NT2/D1 (cell line): ENCODE measurements around the gene SYCP2L.
"Not testable (repeated sequence)": the region's sequence is repeated elsewhere in the genome, so short reads cannot be mapped to it uniquely, and the experiment has no call there.

Experiments
- DNase-seq: peaks from one replicate; pipeline ENCODE4 v3.0.0-alpha.2; 2011; ENCODE audit warnings: low read depth, low spot score
- H3K27me3 ChIP-seq: 2 replicates; pipeline ENCODE4 v1.6.0; 2011; ENCODE audit warnings: mild to moderate bottlenecking; ENCODE audit not compliant: insufficient read length, insufficient read depth
- H3K36me3 ChIP-seq: 2 replicates; pipeline ENCODE4 v1.6.1; 2011; ENCODE audit warnings: mild to moderate bottlenecking, low read length, mixed read lengths; ENCODE audit not compliant: insufficient read depth, insufficient read length
- H3K4me1 ChIP-seq: 2 replicates; pipeline ENCODE4 v1.5.1; 2011; ENCODE audit not compliant: insufficient read depth, insufficient read length
- H3K4me3 ChIP-seq: 2 replicates; pipeline ENCODE4 v1.5.1; 2011; ENCODE audit warnings: low read depth; ENCODE audit not compliant: insufficient read length
- H3K9ac ChIP-seq: 2 replicates; pipeline ENCODE4 v1.6.0; 2011; ENCODE audit warnings: low read depth; ENCODE audit not compliant: insufficient read length
- H3K9me3 ChIP-seq: 2 replicates; pipeline ENCODE4 v1.5.1; 2011; ENCODE audit warnings: mild to moderate bottlenecking, low read length; ENCODE audit not compliant: insufficient read depth
- SUZ12 ChIP-seq: IDR thresholded peaks from 2 replicates; pipeline ENCODE4 v1.6.1; 2011; ENCODE audit not compliant: insufficient read length, insufficient read depth; ENCODE audit errors: extremely low read depth
- YY1 ChIP-seq: IDR thresholded peaks from 2 replicates; pipeline ENCODE4 v1.6.1; 2011; ENCODE audit not compliant: insufficient read length, insufficient read depth
- ZNF274 ChIP-seq: IDR thresholded peaks from 2 replicates; pipeline ENCODE4 v1.6.1; 2011; ENCODE audit warnings: mild to moderate bottlenecking, low read depth, low read length

SYCP2L gene

DNA sequence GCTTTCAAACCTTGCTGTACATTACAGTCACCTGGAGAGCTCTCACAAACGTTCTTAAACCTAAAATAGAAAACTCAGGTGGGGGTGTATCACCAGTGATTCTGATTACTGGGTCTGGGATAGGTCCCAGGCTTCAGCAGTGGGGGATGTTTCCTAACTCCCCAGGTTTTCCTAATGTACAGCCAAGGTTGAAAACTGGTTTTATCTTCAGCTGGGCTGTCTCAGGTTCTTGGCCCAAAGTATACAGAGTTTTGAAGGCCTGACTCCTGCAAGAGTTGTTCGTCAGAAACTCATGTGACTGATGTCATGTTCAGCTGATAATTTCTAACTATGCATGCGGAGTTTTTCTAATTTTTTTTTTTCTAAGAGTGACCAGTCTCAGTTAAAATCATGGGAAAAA lies 9.8 kb downstream of the SYCP2L start:
- no peak overlapping the region for H3K4me3 ChIP-seq
- H3K27me3 ChIP-seq = no peaks in the 10 kb centered on the region
- H3K36me3 ChIP-seq = no peaks in the 10 kb centered on the region
- no peak overlapping the region for H3K9ac ChIP-seq
- no peaks in the 10 kb centered on the region for H3K4me1 ChIP-seq
- DNase-seq = no peak
- TF ChIP-seq SUZ12 (no peak), ZNF274 (no peak), YY1 (no peak)
- no peaks in the 10 kb centered on the region for H3K9me3 ChIP-seq

DNA sequence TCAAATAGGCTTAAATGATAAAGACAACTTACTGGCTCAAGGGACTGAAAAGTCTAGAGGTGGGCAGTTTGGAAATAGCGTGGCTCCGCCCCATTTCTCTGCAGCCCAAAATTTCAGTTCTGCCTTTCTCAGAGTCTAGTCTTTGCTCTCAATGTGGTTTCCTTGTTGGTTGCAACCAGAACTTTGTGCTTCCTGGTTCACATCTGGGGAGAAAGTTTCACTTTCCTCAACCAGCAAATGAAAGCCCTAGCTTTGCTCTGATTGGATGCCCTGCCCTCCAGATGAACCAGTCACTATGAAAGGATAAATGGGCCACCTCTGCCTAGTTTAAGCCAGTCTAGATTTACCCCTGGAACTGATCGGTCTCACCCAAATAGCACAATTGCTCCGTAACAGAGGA lies 14.9 kb downstream of the SYCP2L start:
- no peaks in the 10 kb centered on the region for H3K27me3 ChIP-seq
- H3K9ac ChIP-seq = no peak overlapping the region
- no peak overlapping the region for H3K4me3 ChIP-seq
- TF ChIP-seq ZNF274 (no peak), YY1 (no peak), SUZ12 (no peak)
- H3K36me3 ChIP-seq = no peaks in the 10 kb centered on the region
- no peaks in the 10 kb centered on the region for H3K4me1 ChIP-seq
- DNase-seq = no peak
- H3K9me3 ChIP-seq = no peaks in the 10 kb centered on the region

DNA sequence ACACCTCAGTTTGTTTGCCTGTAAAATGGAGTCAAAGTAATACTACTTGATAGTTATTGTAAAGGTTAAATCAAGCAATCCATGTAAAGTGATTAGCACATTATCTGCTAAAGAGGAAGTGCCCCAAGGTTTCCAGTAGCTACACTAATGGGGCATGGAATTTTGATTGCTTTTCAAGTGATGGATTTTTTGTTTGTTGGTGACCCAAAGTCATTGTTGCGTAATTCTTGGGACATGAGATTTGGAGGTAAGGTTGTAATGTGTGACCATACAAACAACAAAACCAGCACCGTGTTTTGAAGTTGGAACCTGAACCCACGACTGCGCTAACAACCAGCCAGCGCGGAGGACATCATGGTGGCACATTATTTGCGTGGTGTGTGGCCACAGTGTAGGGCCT lies 17.2 kb downstream of the SYCP2L start:
- Histone ChIP-seq H3K27me3 (no peaks in the 10 kb centered on the region), H3K4me1 (no peaks in the 10 kb centered on the region), H3K36me3 (no peaks in the 10 kb centered on the region), H3K4me3 (no peak overlapping the region), H3K9ac (no peak overlapping the region), H3K9me3 (no peaks in the 10 kb centered on the region)
- DNase-seq = no peak
- TF ChIP-seq SUZ12 (no peak), YY1 (no peak), ZNF274 (no peak)

DNA sequence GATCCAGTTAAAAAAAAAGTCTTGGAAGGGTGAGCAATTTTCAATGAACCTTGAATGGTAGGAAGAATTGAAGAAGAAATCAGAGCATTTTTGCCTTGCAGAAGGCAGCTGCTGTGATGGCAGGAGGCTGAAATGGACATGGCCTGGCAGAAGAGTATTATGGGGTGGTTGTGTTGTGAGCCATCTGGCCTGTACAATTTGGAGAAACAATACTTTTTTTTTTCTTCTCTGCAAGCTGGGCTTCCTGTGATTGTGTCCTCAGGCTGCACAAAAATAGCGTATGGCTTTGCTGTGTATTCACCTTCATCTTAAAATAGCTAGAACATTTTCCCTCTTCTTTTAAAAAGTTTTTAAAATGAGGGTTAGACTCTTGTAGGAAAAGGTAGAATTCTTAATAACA lies 21.4 kb downstream of the SYCP2L start:
- no peak overlapping the region for H3K4me3 ChIP-seq
- no peaks in the 10 kb centered on the region for H3K27me3 ChIP-seq
- no peak overlapping the region for H3K9ac ChIP-seq
- TF ChIP-seq ZNF274 = no peak
- TF ChIP-seq SUZ12 = no peak
- TF ChIP-seq YY1 = no peak
- no peaks in the 10 kb centered on the region for H3K4me1 ChIP-seq
- no peaks in the 10 kb centered on the region for H3K9me3 ChIP-seq
- H3K36me3 ChIP-seq = no peaks in the 10 kb centered on the region
- DNase-seq = no peak

DNA sequence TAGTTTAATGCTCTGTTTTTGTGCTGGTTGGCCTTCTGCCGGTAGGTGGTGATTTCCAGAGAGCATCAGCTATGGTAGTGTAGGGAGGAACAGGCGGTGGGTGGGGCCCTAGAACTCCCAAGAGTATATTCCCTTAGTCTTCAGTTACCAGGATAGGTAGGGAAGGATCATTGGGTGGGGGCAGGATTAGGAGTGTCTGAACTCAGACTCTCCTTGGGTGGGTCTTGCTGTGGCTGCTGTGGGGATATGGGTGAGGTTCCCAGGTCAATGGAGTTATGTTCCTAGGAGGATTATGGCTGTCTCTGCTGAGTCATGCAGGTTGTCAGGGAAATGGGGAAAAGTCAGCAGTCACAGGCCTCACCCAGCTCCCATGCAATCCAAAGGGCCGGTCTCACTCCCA lies 32.7 kb downstream of the SYCP2L start:
- not testable (repeated sequence) for H3K4me3 ChIP-seq, H3K27me3 ChIP-seq, H3K9me3 ChIP-seq, H3K4me1 ChIP-seq, H3K9ac ChIP-seq, H3K36me3 ChIP-seq, DNase-seq

DNA sequence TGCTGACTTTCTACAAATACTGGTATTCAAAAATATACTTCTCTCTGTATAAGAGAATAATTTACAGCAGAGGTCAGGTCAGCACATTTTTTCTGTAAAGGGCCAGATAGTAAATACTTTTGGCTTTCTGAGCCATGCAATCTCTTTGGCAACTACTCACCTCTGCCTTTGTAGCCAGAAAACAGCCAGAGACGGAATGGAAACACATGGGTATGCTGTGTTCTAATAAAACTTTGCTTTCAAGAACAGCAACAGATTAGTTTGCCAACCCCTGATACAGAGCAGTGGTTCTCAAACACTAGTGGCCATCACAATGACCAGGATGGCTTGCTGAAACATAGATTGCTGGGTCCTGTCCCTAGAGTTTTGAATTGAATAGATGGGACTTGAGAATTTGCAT lies 46.3 kb downstream of the SYCP2L start:
- Histone ChIP-seq H3K36me3 (no peaks in the 10 kb centered on the region), H3K4me3 (no peak overlapping the region), H3K9me3 (no peaks in the 10 kb centered on the region), H3K9ac (no peak overlapping the region), H3K4me1 (no peaks in the 10 kb centered on the region), H3K27me3 (no peaks in the 10 kb centered on the region)
- DNase-seq = no peak
- no peak for TF ChIP-seq ZNF274
- TF ChIP-seq YY1 = no peak
- no peak for TF ChIP-seq SUZ12

DNA sequence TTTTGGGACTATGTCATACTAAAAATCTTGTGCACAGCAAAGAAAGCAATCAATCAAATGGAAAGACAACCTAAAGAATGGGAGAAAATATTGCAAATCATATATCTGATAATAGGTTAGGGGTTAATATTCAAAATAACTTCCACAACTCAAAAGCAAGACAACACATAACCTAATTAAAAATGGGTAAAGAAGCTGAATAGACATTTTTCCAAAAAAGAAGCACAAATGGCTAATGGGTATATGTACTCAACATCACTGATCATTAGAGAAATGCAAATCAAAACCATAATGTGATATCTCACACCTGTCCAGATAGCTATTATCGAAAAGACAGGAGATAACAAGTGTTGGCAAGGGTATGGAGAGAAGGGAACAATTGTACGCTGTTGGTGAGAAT lies 53.0 kb downstream of the SYCP2L start:
- Histone ChIP-seq H3K4me1 (no peaks in the 10 kb centered on the region), H3K4me3 (no peak overlapping the region), H3K27me3 (no peaks in the 10 kb centered on the region), H3K9me3 (no peaks in the 10 kb centered on the region), H3K9ac (no peak overlapping the region), H3K36me3 (no peaks in the 10 kb centered on the region)
- TF ChIP-seq SUZ12 (no peak), YY1 (no peak), ZNF274 (no peak)
- DNase-seq = no peak

DNA sequence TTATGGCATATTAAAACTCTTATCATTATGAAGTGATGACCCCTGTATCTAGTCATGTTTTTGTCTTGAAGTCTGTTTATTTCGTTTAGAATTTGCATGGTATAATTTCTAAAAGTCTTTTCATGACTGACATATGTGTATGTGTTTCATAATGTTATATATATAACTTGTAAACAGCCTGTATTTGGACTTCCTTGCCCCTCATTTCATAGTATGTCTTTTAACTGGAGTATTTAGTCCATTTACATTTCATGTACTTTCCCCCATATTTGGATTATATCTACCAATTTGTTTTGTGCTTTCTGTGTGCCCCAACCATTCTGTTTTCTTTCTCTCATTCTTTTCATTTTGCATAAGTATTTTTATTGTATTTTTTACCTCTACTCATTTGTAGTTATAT lies 59.0 kb downstream of the SYCP2L start:
- no peaks in the 10 kb centered on the region for H3K27me3 ChIP-seq
- no peaks in the 10 kb centered on the region for H3K36me3 ChIP-seq
- H3K9me3 ChIP-seq = no peaks in the 10 kb centered on the region; the same call in 1 of the 2 replicates
- no peak for DNase-seq
- no peak overlapping the region for H3K9ac ChIP-seq
- TF ChIP-seq SUZ12 = no peak
- TF ChIP-seq ZNF274 = no peak
- no peak for TF ChIP-seq YY1
- H3K4me1 ChIP-seq = no peaks in the 10 kb centered on the region
- no peak overlapping the region for H3K4me3 ChIP-seq
